Activated CD4-positive, alpha-beta T cell treated with anti-CD3 and anti-CD28 coated beads, Interleukin-2, amount 10 ng/mL, durations not matched to agents 7 days and 5 days (primary cell): ENCODE results near the gene RNF6. TPM values are rescaled to one million over a fixed set of nuclear protein-coding genes. Genes with fewer than 3 reads are reported as not detected.
"Not testable (repeated sequence)": the region's sequence is repeated elsewhere in the genome, so short reads cannot be mapped to it uniquely, and the experiment has no call there.

Experiments used
- CTCF ChIA-PET: fragments of 350-600 bp; sonication (Branson Sonifier 250); formaldehyde crosslinking; loops from one replicate; lab custom pipeline; 2021; ENCODE audit warnings: antibody characterized with exemption; lab: Charles Lee
- POLR2A ChIA-PET: fragments of 350-600 bp; sonication (Branson Sonifier 250); formaldehyde crosslinking; loops from one replicate; lab custom pipeline; 2021; ENCODE audit warnings: antibody characterized with exemption; lab: Charles Lee
- DNase-seq: peaks from one replicate; pipeline ENCODE4 v3.0.0-alpha.2; 2020
- H3K27ac Mint-ChIP-seq: one replicate; pipeline ENCODE4 v1.8.0; 2021; ENCODE audit warnings: mild to moderate bottlenecking, moderate library complexity, mixed read lengths
- H3K27me3 Mint-ChIP-seq: one replicate; pipeline ENCODE4 v1.8.0; 2021; ENCODE audit warnings: mixed read lengths
- H3K36me3 Mint-ChIP-seq: one replicate; pipeline ENCODE4 v1.8.0; 2021; ENCODE audit warnings: low read depth, mixed read lengths
- H3K4me1 Mint-ChIP-seq: one replicate; pipeline ENCODE4 v1.8.0; 2021; ENCODE audit warnings: mixed read lengths
- H3K4me3 Mint-ChIP-seq: one replicate; pipeline ENCODE4 v1.8.0; 2021; ENCODE audit warnings: mild to moderate bottlenecking, moderate library complexity, mixed read lengths
- H3K9me3 Mint-ChIP-seq: one replicate; pipeline ENCODE4 v1.8.0; 2021; ENCODE audit warnings: mixed read lengths
- total RNA-seq, 2 experiments: library from RNA; stranded (reverse); gene quantifications; one replicate each; pipeline ENCODE4 v1.2.3, GENCODE V29; 2021

Gene RNF6
- total RNA-seq, 2 experiments from 2014 or later = 38.7 to 46.0 TPM

DNA sequence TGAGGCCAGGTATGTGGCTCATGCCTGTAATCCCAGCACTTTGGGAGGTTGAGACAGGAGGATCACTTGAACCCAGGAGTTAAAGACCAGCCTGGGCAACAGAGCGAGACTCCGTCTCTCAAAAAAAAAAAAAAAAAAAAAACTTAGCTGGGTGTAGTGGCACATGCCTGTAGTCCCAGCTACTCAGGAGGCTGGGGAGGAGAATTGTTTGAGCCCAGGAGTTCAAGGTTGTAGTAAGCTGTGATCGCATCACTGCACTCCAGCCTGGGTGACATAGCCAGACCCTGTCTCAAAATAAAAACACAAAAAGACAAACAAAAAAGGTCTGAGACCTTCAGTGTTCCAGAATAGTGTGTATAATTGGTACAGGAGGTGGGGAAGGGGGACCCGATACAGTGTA lies 29.9 kb upstream of the RNF6 start:
- CTCF ChIA-PET = interaction anchor here (0.6 kb wide), 1 partner anchor 208 kb away, joined by 3 read pairs; no protein-coding TSS in a partner anchor

DNA sequence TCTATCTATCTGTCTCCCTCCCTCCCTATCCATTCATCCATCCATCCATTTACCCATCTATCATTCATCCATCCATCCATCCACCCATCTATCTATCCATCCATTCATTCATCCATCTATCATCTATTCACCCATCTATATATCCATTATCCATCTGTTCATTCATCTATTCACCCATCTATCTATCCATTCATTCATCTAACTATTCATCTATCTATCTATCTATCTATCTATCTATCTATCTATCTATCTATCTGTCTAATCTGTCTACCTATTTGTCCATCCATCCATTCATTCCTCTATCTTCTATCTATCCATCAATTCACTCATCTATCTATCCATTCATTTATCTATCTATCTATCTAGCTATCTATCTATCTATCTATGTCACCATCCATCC lies 27.4 kb upstream of the RNF6 start:
- Mint-ChIP-seq H3K36me3 (peaks cover 2% of the 10 kb centered on the region), H3K4me3 (no peak overlapping the region), H3K4me1 (peaks cover 7% of the 10 kb centered on the region), H3K9me3 (no peaks in the 10 kb centered on the region), H3K27me3 (no peaks in the 10 kb centered on the region), H3K27ac (no peak overlapping the region)
- DNase-seq = no peak
- CTCF ChIA-PET = no interaction called here
- POLR2A ChIA-PET = no interaction called here

More for the DNA sequence above, 29.9 kb upstream of the RNF6 start:
- H3K9me3 Mint-ChIP-seq, H3K4me3 Mint-ChIP-seq, H3K36me3 Mint-ChIP-seq, H3K27ac Mint-ChIP-seq, POLR2A ChIA-PET, H3K27me3 Mint-ChIP-seq, DNase-seq: not testable (repeated sequence)
- peaks cover 25% of the 10 kb centered on the region for H3K4me1 Mint-ChIP-seq

- Mint-ChIP-seq H3K4me1 (no peaks in the 10 kb centered on the region), H3K36me3 (no peaks in the 10 kb centered on the region), H3K9me3 (no peaks in the 10 kb centered on the region), H3K4me3 (no peak overlapping the region), H3K27me3 (no peaks in the 10 kb centered on the region), H3K27ac (no peak overlapping the region)
- no peak for DNase-seq
- POLR2A ChIA-PET = no interaction called here
- CTCF ChIA-PET = no interaction called here
Measured at GRCh38 chr13:26247608-26248007, 25.5 kb upstream of the RNF6 start.

GRCh38 chr13:26247011-26247410 lies 24.9 kb upstream of the RNF6 start:
- H3K27me3 Mint-ChIP-seq = no peaks in the 10 kb centered on the region
- CTCF ChIA-PET = no interaction called here
- no peak overlapping the region for H3K4me3 Mint-ChIP-seq
- no peaks in the 10 kb centered on the region for H3K4me1 Mint-ChIP-seq
- H3K27ac Mint-ChIP-seq = no peak overlapping the region
- no peaks in the 10 kb centered on the region for H3K9me3 Mint-ChIP-seq
- DNase-seq = no peak
- POLR2A ChIA-PET = no interaction called here
- H3K36me3 Mint-ChIP-seq = no peaks in the 10 kb centered on the region

- no peak overlapping the region for H3K4me3 Mint-ChIP-seq
- H3K27me3 Mint-ChIP-seq = no peaks in the 10 kb centered on the region
- H3K9me3 Mint-ChIP-seq = no peaks in the 10 kb centered on the region
- DNase-seq = no peak
- no peaks in the 10 kb centered on the region for H3K4me1 Mint-ChIP-seq
- ChIA-PET CTCF (interaction anchor here (1.3 kb wide), 2 partner anchors 9 to 18 kb away, joined by 5 read pairs; no protein-coding TSS in a partner anchor), POLR2A (no interaction called here)
- no peak overlapping the region for H3K27ac Mint-ChIP-seq
- no peaks in the 10 kb centered on the region for H3K36me3 Mint-ChIP-seq
Measured at GRCh38 chr13:26246154-26246553, 24.0 kb upstream of the RNF6 start.

GRCh38 chr13:26236296-26236695 lies 14.2 kb upstream of the RNF6 start:
- Mint-ChIP-seq H3K27ac (no peak overlapping the region), H3K9me3 (no peaks in the 10 kb centered on the region), H3K4me3 (no peak overlapping the region), H3K27me3 (peaks cover 6% of the 10 kb centered on the region), H3K4me1 (no peaks in the 10 kb centered on the region), H3K36me3 (no peaks in the 10 kb centered on the region)
- DNase-seq = no peak
- POLR2A ChIA-PET = no interaction called here
- CTCF ChIA-PET = no interaction called here

DNA sequence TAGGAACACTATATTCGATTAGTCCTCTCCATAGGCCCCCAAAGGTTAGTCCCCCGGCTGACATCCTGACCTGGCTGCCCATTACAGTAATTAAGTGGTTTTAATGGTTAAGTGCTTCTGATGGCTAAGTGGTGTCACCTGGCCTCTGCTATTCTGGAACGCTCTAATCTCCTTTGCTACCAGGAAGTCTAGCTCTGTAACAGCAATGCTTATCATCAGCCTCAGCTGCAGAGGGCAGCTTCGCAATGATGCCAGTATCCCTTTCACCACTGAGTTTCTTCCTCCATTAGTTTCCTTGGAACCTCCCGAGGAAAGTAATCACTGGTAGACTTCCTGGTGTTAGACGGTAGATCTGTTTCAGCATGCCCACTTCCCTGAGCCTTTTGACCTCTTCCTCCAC lies 8.6 kb upstream of the RNF6 start:
- POLR2A ChIA-PET = no interaction called here

GRCh38 chr13:26229080-26229615 lies 7.0 kb upstream of the RNF6 start:
- Mint-ChIP-seq H3K27ac (no peak overlapping the region), H3K4me1 (no peaks in the 10 kb centered on the region), H3K27me3 (no peaks in the 10 kb centered on the region), H3K9me3 (no peaks in the 10 kb centered on the region), H3K36me3 (no peaks in the 10 kb centered on the region), H3K4me3 (no peak overlapping the region)
- no peak for DNase-seq
- ChIA-PET CTCF (interaction anchor here (0.6 kb wide), 1 partner anchor 385 kb away, joined by 3 read pairs; no protein-coding TSS in a partner anchor), POLR2A (no interaction called here)

More for the DNA sequence above, 8.6 kb upstream of the RNF6 start:
- Mint-ChIP-seq H3K9me3 (no peaks in the 10 kb centered on the region), H3K27me3 (no peaks in the 10 kb centered on the region), H3K4me3 (no peak overlapping the region), H3K27ac (no peak overlapping the region), H3K36me3 (no peaks in the 10 kb centered on the region), H3K4me1 (no peaks in the 10 kb centered on the region)
- DNase-seq = no peak
- CTCF ChIA-PET = no interaction called here

GRCh38 chr13:26228096-26228495 lies 6.0 kb upstream of the RNF6 start:
- ChIA-PET CTCF (interaction anchor here (0.9 to 1.4 kb wide), 3 partner anchors 9 to 42 kb away, joined by 3 to 5 read pairs (median 5); no protein-coding TSS in a partner anchor), POLR2A (no interaction called here)
- Mint-ChIP-seq H3K4me3 (no peak overlapping the region), H3K9me3 (no peaks in the 10 kb centered on the region), H3K27me3 (no peaks in the 10 kb centered on the region), H3K4me1 (peaks cover 5% of the 10 kb centered on the region), H3K27ac (no peak overlapping the region), H3K36me3 (no peaks in the 10 kb centered on the region)
- DNase-seq = no peak

DNA sequence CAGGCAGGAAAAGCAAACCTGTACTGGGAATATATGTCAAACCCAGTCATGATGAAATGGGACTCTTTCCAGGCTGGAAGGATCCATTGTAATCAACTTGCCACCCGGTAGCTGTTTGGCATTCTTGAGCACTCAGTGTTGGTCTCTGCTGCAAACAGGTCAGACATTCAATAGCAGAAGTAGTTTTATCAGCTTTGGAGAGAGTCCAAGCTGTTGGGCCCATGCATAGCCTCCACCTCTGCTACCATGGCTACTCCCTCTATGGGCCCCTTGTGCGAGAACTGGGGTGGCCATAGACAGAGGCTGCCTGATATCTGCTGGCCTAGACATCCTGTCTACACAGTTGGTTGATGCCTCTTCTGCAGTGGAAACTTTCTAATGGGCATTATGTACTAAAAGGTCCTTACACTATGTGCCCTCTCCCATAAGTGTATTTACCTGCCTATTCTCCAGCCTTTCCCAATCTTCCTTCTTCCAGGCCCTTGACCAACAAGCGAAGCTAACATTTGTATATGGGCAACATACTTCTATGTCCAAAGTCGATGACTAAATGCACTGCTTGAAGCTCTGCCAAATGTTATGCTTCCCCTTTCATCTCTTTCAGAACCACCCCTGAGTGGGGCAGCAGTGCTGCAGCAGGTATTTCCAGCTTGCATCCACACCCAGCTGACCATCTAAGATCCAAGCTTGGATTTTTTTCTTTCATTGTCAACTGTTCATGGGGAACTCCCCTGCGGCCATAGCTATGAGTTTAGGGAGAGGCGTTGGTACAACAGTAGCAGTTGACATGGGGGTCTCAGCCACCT lies 5.3 kb upstream of the RNF6 start:
- H3K4me1 Mint-ChIP-seq = peaks cover 12% of the 10 kb centered on the region
- DNase-seq = no peak
- POLR2A ChIA-PET = interaction anchor here (0.5 kb wide), 1 partner anchor 514 kb away, joined by 5 read pairs; no protein-coding TSS in a partner anchor
- no peaks in the 10 kb centered on the region for H3K9me3 Mint-ChIP-seq
- CTCF ChIA-PET = interaction anchor here (0.9 to 1.4 kb wide), 3 partner anchors 8 to 42 kb away, joined by 3 to 5 read pairs (median 5); no protein-coding TSS in a partner anchor
- no peaks in the 10 kb centered on the region for H3K36me3 Mint-ChIP-seq
- no peaks in the 10 kb centered on the region for H3K27me3 Mint-ChIP-seq
- no peak overlapping the region for H3K27ac Mint-ChIP-seq
- no peak overlapping the region for H3K4me3 Mint-ChIP-seq

DNA sequence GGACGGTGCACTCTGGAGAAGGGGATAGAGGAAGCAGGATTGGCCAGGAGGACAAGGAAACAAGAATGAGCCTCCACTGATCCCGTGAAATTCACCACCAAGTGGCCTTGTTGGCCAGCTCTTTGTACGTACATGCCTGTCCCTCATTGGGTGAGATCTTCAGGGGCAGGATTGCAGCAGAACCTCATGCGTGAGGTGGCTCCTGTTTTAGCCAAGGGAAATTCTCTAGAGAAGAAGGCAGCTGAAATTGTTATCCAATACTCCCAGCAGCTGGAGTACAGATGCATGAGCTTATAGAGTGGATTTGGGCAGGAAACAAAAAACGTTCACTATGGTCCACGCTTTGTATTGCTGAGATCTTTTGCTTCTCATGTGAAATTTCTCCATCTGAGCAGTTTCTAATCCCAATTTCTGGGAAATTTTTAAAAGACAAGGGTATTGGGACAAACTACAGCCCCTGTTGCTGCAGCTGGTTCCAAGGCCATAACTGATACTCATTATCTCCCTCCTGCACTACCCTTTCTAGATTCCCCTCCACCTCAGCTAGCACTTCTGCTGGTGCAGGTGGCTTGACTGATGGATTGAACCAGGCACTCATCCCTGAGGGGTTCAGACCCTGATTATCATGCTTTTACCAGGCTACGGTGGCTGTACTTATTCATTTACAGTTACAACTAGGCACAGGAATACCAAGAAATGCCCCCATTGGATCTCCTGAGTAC lies 3.9 kb upstream of the RNF6 start:
- POLR2A ChIA-PET = no interaction called here

DNA sequence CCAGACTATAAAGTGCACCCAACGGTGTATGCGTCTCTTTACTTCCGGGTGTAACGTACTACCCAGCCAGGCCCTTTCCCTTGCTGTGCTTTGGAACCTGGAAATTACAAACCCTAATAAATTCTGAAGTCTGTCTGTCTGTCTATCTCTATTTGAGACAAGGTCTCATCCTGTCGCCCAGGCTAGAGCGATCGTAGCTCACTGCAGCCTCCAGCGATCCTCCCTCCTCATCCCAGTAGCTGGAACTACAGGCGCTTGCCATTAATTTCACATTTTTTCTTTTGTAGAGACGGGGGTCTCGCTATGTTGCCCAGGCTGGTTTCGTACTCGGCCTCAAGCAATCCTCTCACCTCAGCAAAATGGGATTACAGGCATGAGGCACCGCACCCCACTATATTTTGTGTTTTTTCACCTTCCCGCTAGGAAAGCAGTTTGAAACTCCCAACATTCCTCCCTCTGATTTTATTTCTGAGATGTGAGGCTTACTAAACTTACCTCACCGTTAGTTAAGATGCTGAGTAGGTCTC lies 469 bp upstream of the RNF6 start:
- peak overlapping the region; percentile 100 for H3K27ac Mint-ChIP-seq
- no peaks in the 10 kb centered on the region for H3K9me3 Mint-ChIP-seq
- H3K4me1 Mint-ChIP-seq = peaks cover 32% of the 10 kb centered on the region
- H3K27me3 Mint-ChIP-seq = no peaks in the 10 kb centered on the region
- CTCF ChIA-PET = interaction anchor here (1.0 to 4.4 kb wide), 4 partner anchors 15 to 36 kb away, joined by 3 to 26 read pairs (median 4); no protein-coding TSS in a partner anchor
- POLR2A ChIA-PET = interaction anchor here (0.7 kb wide), 2 partner anchors 397 to 938 kb away, joined by 3 read pairs; no protein-coding TSS in a partner anchor
- DNase-seq = no peak
- peak overlapping the region; percentile 89 for H3K4me3 Mint-ChIP-seq
- peaks cover 24% of the 10 kb centered on the region for H3K36me3 Mint-ChIP-seq

More for the DNA sequence above, 3.9 kb upstream of the RNF6 start:
- CTCF ChIA-PET = no interaction called here
- H3K27ac Mint-ChIP-seq = no peak overlapping the region
- no peak overlapping the region for H3K4me3 Mint-ChIP-seq
- H3K36me3 Mint-ChIP-seq = peaks cover 5% of the 10 kb centered on the region
- DNase-seq = no peak
- peaks cover 16% of the 10 kb centered on the region for H3K4me1 Mint-ChIP-seq
- no peaks in the 10 kb centered on the region for H3K9me3 Mint-ChIP-seq
- H3K27me3 Mint-ChIP-seq = no peaks in the 10 kb centered on the region
